ENCODE data around the gene PFKL. TPM values are rescaled to one million over a fixed set of nuclear protein-coding genes. Genes with fewer than 3 reads are reported as not detected.

Gene PFKL
- total and polyA plus RNA-seq, 2 of the 8 experiments (the other 6 are each of a cell fraction or from before 2014, with no cell fraction given), result 80.2 to 82.3 TPM

- Histone ChIP-seq H3K18ac (ENCODE audit: extremely low read depth, low read length) (no peak overlapping the region), H2BK20ac (ENCODE audit: low read length) (no peak overlapping the region), H3K56ac (replicated peaks; ENCODE audit: insufficient read length, low read depth, low read length) (no peak overlapping the region), H3K4me3 (ENCODE audit: extremely low read depth in 1 of 4, insufficient read depth in 2 of 4, low read depth in 3 of 4, low read length in 4 of 4) (no peak overlapping the region), H3K4me1 (replicated peaks in 1 of 4; ENCODE audit: control insufficient read depth in 3 of 4, insufficient read depth in 4 of 4, low read length in 3 of 4) (no peaks in the 10 kb centered on the region), H3K14ac (ENCODE audit: insufficient read length) (no peak overlapping the region), H4K5ac (ENCODE audit: insufficient read length, low read depth, low read length) (no peak overlapping the region), H3K79me1 (ENCODE audit: low read depth, low read length) (no peaks in the 10 kb centered on the region), H3K27ac (ENCODE audit: low read depth, low read length) (no peak overlapping the region), H3K9ac (replicated peaks in 1 of 4; ENCODE audit: extremely low read depth in 1 of 4, low read depth in 3 of 4, low read length in 3 of 4) (no peak overlapping the region), H3K23ac (ENCODE audit: insufficient read length) (no peak overlapping the region), H3K79me2 (ENCODE audit: control insufficient read depth in 1 of 2, insufficient read depth in 2 of 2, low read length in 2 of 2) (no peaks in the 10 kb centered on the region), H2BK5ac (ENCODE audit: low read depth, low read length) (no peak overlapping the region), H3K27me3 (replicated peaks in 1 of 4; ENCODE audit: control insufficient read depth in 3 of 4, extremely low read depth in 1 of 4, insufficient read depth in 3 of 4, low read length in 3 of 4) (peaks cover 3 to 15% (median 7%) of the 10 kb centered on the region in 4 experiments; a peak in 6 of 7 replicates), H2BK15ac (ENCODE audit: low read length) (no peak overlapping the region), H2BK12ac (ENCODE audit: low read depth, low read length) (no peak overlapping the region), H3K9me3 (ENCODE audit: insufficient read depth in 2 of 2, low read depth in 1 of 2, low read length in 1 of 2) (no peaks in the 10 kb centered on the region), H4K8ac (ENCODE audit: extremely low read depth, insufficient read depth, low read length) (no peak overlapping the region), H3K4ac (replicated peaks; ENCODE audit: insufficient read length, low read depth, low read length) (no peak overlapping the region), H2BK120ac (replicated peaks; ENCODE audit: low read depth, low read length) (no peak overlapping the region), H4K20me1 (replicated peaks in 1 of 2; ENCODE audit: control insufficient read depth in 1 of 2, insufficient read depth in 2 of 2, low read length in 2 of 2) (no peaks in the 10 kb centered on the region), H2AFZ (ENCODE audit: low read length) (no peak overlapping the region), H3K23me2 (ENCODE audit: low read depth, low read length) (no peaks in the 10 kb centered on the region), H3K36me3 (ENCODE audit: control insufficient read depth in 2 of 4, insufficient read depth in 4 of 4, low read length in 3 of 4) (no peaks in the 10 kb centered on the region), H3K4me2 (ENCODE audit: insufficient read depth in 1 of 2, low read depth in 2 of 2, low read length in 2 of 2) (no peak overlapping the region), H4K91ac (replicated peaks; ENCODE audit: insufficient read length, low read length) (no peak overlapping the region), H2AK5ac (ENCODE audit: low read depth, low read length) (no peak overlapping the region)
- WGBS, 2 experiments (ENCODE audit: extremely low coverage in 1 of 2, insufficient coverage in 1 of 2, insufficient read length in 1 of 2, insufficient replicate concordance in 2 of 2, low coverage in 1 of 2, low lambda C conversion rate in 2 of 2, missing lambda C conversion rate in 1 of 2), result 89% methylated on average over 10 of the region's 11 CpGs; no CpG with 5 or more reads in 1 of the 2 experiments
- no peak for DNase-seq (ENCODE audit: low read depth in 1 of 2, low spot score in 2 of 2)
- ChIA-PET CTCF (ENCODE audit: partially characterized antibody) (no interaction called here), POLR2A (ENCODE audit: partially characterized antibody) (no interaction called here)
- no peak for FAIRE-seq
- no peak for TF ChIP-seq GTF2F1 (IDR thresholded peaks at IDR 0.05; ENCODE audit: borderline replicate concordance, low read depth, low read length)
These were observed 56.3 kb downstream of the PFKL start for GRCh38 chr21:44356160-44356559.

Data from H1 (cell line).